HG02938 (cell line): ENCODE measurements around the gene PRUNE1.

Source experiments
- ATAC-seq: cut with Tn5 transposase; IDR thresholded peaks from one replicate; pipeline ENCODE4 v1.9.1; 2021; ENCODE audit warnings: mild to moderate bottlenecking, moderate library complexity; ENCODE audit not compliant: unreplicated experiment

The PRUNE1 gene

GRCh38 chr1:151005729-151006319 lies 2.4 kb upstream of the PRUNE1 start:
- no peak for ATAC-seq

GRCh38 chr1:151006327-151007052 lies 1.8 kb upstream of the PRUNE1 start, which contains the start of gene MINDY1:
Gene MINDY1 (minus strand): TSS chr1:151006902. CDS start chr1:151002617, 4,285 bp downstream.
- no peak for ATAC-seq

GRCh38 chr1:151007853-151008243 lies 401 bp upstream of the PRUNE1 start:
- no peak for ATAC-seq

- no peak for ATAC-seq
These were observed 948 bp downstream of the PRUNE1 start for GRCh38 chr1:151009206-151009587.

GRCh38 chr1:151009674-151010345 lies 1.6 kb downstream of the PRUNE1 start:
- no peak for ATAC-seq

GRCh38 chr1:151010346-151010726 lies 2.1 kb downstream of the PRUNE1 start:
- no peak for ATAC-seq

GRCh38 chr1:151011154-151011850 lies 3.1 kb downstream of the PRUNE1 start:
- ATAC-seq = no peak

GRCh38 chr1:151012684-151013471 lies 4.6 kb downstream of the PRUNE1 start:
- no peak for ATAC-seq

- no peak for ATAC-seq
These were observed 5.3 kb downstream of the PRUNE1 start for GRCh38 chr1:151013518-151013917.

- ATAC-seq = peak; percentile 58
These were observed 16.4 kb downstream of the PRUNE1 start for GRCh38 chr1:151024540-151025146.

GRCh38 chr1:151026460-151026859 lies 18.2 kb downstream of the PRUNE1 start:
- no peak for ATAC-seq

- ATAC-seq = no peak
These were observed 23.9 kb downstream of the PRUNE1 start for GRCh38 chr1:151032164-151032563.

GRCh38 chr1:151035167-151035566 lies 26.9 kb downstream of the PRUNE1 start:
- no peak for ATAC-seq

- ATAC-seq = no peak
These were observed 28.1 kb downstream of the PRUNE1 start, which contains the start of gene BNIPL for GRCh38 chr1:151036356-151036755. Gene BNIPL (plus strand): TSS chr1:151036586. CDS start chr1:151036726, 140 bp downstream.

GRCh38 chr1:151037032-151037431 lies 28.8 kb downstream of the PRUNE1 start:
- ATAC-seq = no peak

GRCh38 chr1:151039521-151039920 lies 31.3 kb downstream of the PRUNE1 start:
- no peak for ATAC-seq

GRCh38 chr1:151043163-151043562 lies 34.9 kb downstream of the PRUNE1 start:
- ATAC-seq = no peak

GRCh38 chr1:151047591-151047924 lies 39.3 kb downstream of the PRUNE1 start, which contains the start of gene C1orf56:
Gene C1orf56 (plus strand): TSS chr1:151047751. CDS start chr1:151047848, 97 bp downstream.
- ATAC-seq = no peak

GRCh38 chr1:151047925-151048644 lies 39.8 kb downstream of the PRUNE1 start:
- peak; percentile 56 for ATAC-seq
